CD14-positive monocyte (primary cell): Measurements from ENCODE around the gene SLIT1. TPM values are rescaled to one million over a fixed set of nuclear protein-coding genes. Genes with fewer than 3 reads are reported as not detected.

Experiments used
- DNase-seq, 3 donors: peaks; one replicate each; pipeline ENCODE4 v3.0.0-alpha.2; 2011 to 2022
- H2AFZ ChIP-seq: 2 replicates; pipeline ENCODE4 v1.6.0; 2012; ENCODE audit warnings: mild to moderate bottlenecking, low read depth, low read length, inconsistent platforms; ENCODE audit not compliant: insufficient read depth, poor library complexity, severe bottlenecking
- H3K27ac ChIP-seq, 2 donors: 1 replicate in 1 of 2; 2 replicates in 1 of 2; pipeline ENCODE4 v1.5.1; 2012 to 2013; ENCODE audit warnings: low read length in 2 of 2, control low read depth in 1 of 2, inconsistent platforms in 1 of 2, low read depth in 1 of 2, mild to moderate bottlenecking in 1 of 2
- H3K27me3 ChIP-seq, 2 donors: one replicate each; pipeline versions ENCODE4 v1.6.0 to v1.6.1; 2011 to 2013; ENCODE audit warnings: low read length in 2 of 2; ENCODE audit not compliant: control insufficient read depth in 2 of 2, insufficient read depth in 2 of 2
- H3K36me3 ChIP-seq, 2 donors: replicated peaks in 1 of 2; 1 replicate in 1 of 2; 2 replicates in 1 of 2; pipeline versions ENCODE4 v1.5.1 to v1.6.1; 2012 to 2013; ENCODE audit warnings: low read length in 2 of 2, control low read depth in 1 of 2, inconsistent platforms in 1 of 2, mild to moderate bottlenecking in 1 of 2; ENCODE audit not compliant: insufficient read depth in 2 of 2, control insufficient read depth in 1 of 2
- H3K4me1 ChIP-seq, 2 donors: 1 replicate in 1 of 2; 2 replicates in 1 of 2; pipeline versions ENCODE4 v1.5.1 to v1.6.1; 2012 to 2013; ENCODE audit warnings: low read length in 2 of 2, control low read depth in 1 of 2, inconsistent platforms in 1 of 2, mild to moderate bottlenecking in 1 of 2, moderate library complexity in 1 of 2; ENCODE audit not compliant: insufficient read depth in 2 of 2, control insufficient read depth in 1 of 2
- H3K4me2 ChIP-seq: replicated peaks from 2 replicates; pipeline ENCODE3; 2012; ENCODE audit warnings: low read length, moderate library complexity, mild to moderate bottlenecking; ENCODE audit not compliant: poor library complexity, severe bottlenecking; ENCODE audit errors: extremely low read depth
- H3K4me3 ChIP-seq, 3 experiments: fragments of 200-600 bp in 1 of 3; sonication (generic) in 1 of 3; replicated peaks in 1 of 3; 1 replicate in 2 of 3; 2 replicates in 1 of 3; pipeline ENCODE4 v1.5.1; 2011 to 2013; ENCODE audit warnings: low read length in 3 of 3, mild to moderate bottlenecking in 3 of 3, control low read depth in 2 of 3, low read depth in 2 of 3, inconsistent platforms in 1 of 3, moderate library complexity in 1 of 3
- H3K79me2 ChIP-seq: 2 replicates; pipeline ENCODE4 v1.6.0; 2012; ENCODE audit warnings: mild to moderate bottlenecking, control low read depth, inconsistent platforms, low read length, moderate library complexity; ENCODE audit not compliant: insufficient read depth
- H3K9ac ChIP-seq: 2 replicates; pipeline ENCODE4 v1.6.0; 2017; ENCODE audit warnings: low read length, mild to moderate bottlenecking; ENCODE audit not compliant: insufficient read depth, poor library complexity, severe bottlenecking
- H3K9me3 ChIP-seq, 2 donors: replicated peaks in 1 of 2; 1 replicate in 1 of 2; 2 replicates in 1 of 2; pipeline versions ENCODE4 v1.5.1 to v1.6.1; 2012 to 2013; ENCODE audit warnings: low read length in 2 of 2, control low read depth in 1 of 2; ENCODE audit not compliant: control insufficient read depth in 1 of 2, insufficient read depth in 1 of 2
- H4K20me1 ChIP-seq: 2 replicates; pipeline ENCODE4 v1.6.0; 2012; ENCODE audit warnings: mild to moderate bottlenecking, low read length, control low read depth, moderate library complexity; ENCODE audit not compliant: insufficient read depth
- H3K27ac Mint-ChIP-seq, 7 donors: one replicate each; pipeline ENCODE4 v1.8.0; 2020; ENCODE audit warnings: mild to moderate bottlenecking in 7 of 7, mixed read lengths in 7 of 7, moderate library complexity in 6 of 7, inconsistent platforms in 2 of 7
- H3K27me3 Mint-ChIP-seq, 3 donors: one replicate each; pipeline ENCODE4 v1.8.0; 2021 to 2022; ENCODE audit warnings: low read depth in 3 of 3, mild to moderate bottlenecking in 3 of 3, mixed read lengths in 3 of 3, moderate library complexity in 3 of 3, inconsistent platforms in 1 of 3
- H3K36me3 Mint-ChIP-seq, 2 donors: one replicate each; pipeline ENCODE4 v1.8.0; 2020; ENCODE audit warnings: mixed read lengths in 2 of 2, inconsistent platforms in 1 of 2, mild to moderate bottlenecking in 1 of 2
- H3K4me1 Mint-ChIP-seq: one replicate; pipeline ENCODE4 v1.8.0; 2020; ENCODE audit warnings: mild to moderate bottlenecking, mixed read lengths
- H3K4me3 Mint-ChIP-seq, 2 donors: one replicate each; pipeline ENCODE4 v1.8.0; 2020; ENCODE audit warnings: mild to moderate bottlenecking in 2 of 2, mixed read lengths in 2 of 2, moderate library complexity in 1 of 2
- H3K9me3 Mint-ChIP-seq, 7 donors: one replicate each; pipeline ENCODE4 v1.8.0; 2020 to 2022; ENCODE audit warnings: mixed read lengths in 7 of 7, mild to moderate bottlenecking in 6 of 7, moderate library complexity in 6 of 7, inconsistent platforms in 2 of 7
- CTCF ChIP-seq: fragments of 200-600 bp; IDR thresholded peaks from one replicate; pipeline ENCODE4 v1.8.0; 2022; ENCODE audit warnings: antibody characterized with exemption, mild to moderate bottlenecking
- WGBS: methylation state at CpG from one replicate; pipeline ENCODE4 v1.1.5; 2013; ENCODE audit warnings: missing lambda C conversion rate; ENCODE audit not compliant: insufficient coverage; 5-methylcytosine and 5-hydroxymethylcytosine counted together
- intact Hi-C, 2 donors: fragments of 100-400 bp; cut with micrococcal nuclease; formaldehyde crosslinking; loops; one replicate each; pipeline versions ENCODE4 v1.15.0 to v1.15.1; 2023
- polyA plus RNA-seq, 3 donors: library from polyadenylated mRNA; depleted of rRNA in 1 of 3; unstranded in 2 of 3; stranded (reverse) in 1 of 3; fragments of 300-500 nt in 2 of 3; fragments of >200 nt in 1 of 3; fragmentation: Illumina TruSeq in 2 of 3; gene quantifications; 1 replicate in 2 of 3; 2 replicates in 1 of 3; pipeline ENCODE4 v1.2.3, GENCODE V29; 2012 to 2021

The SLIT1 gene
- polyA plus RNA-seq, 3 donors, result 0.05 to 0.81 (median 0.16) TPM

- peaks cover 27 to 33% of the 10 kb centered on the region in 2 donors for H3K36me3 Mint-ChIP-seq
- no peaks in the 10 kb centered on the region for H3K9me3 ChIP-seq
- H2AFZ ChIP-seq, result no peak overlapping the region
- no peak overlapping the region for H3K4me3 ChIP-seq
- peaks cover 0 to 3% (median 0%) of the 10 kb centered on the region in 3 donors for H3K27me3 Mint-ChIP-seq
- no peak overlapping the region for H3K27ac ChIP-seq
- no peaks in the 10 kb centered on the region for H3K79me2 ChIP-seq
- intact Hi-C loops, result no loop called here
- H3K4me3 Mint-ChIP-seq, result no peak overlapping the region
- no peak for TF ChIP-seq CTCF
- H3K9me3 Mint-ChIP-seq, result peaks cover 0 to 1% (median 0%) of the 10 kb centered on the region in 7 donors
- no peak overlapping the region for H3K27ac Mint-ChIP-seq
- H3K4me1 Mint-ChIP-seq, result peaks cover 17% of the 10 kb centered on the region
- H3K36me3 ChIP-seq, result peaks cover 18 to 19% of the 10 kb centered on the region in 2 donors
- H3K9ac ChIP-seq, result no peak overlapping the region
- H3K27me3 ChIP-seq, result no peaks in the 10 kb centered on the region
- peaks cover 9 to 15% of the 10 kb centered on the region in 2 donors for H3K4me1 ChIP-seq
- no peak for DNase-seq
- WGBS, result 100% methylated on average over 4 of the region's 6 CpGs
- H3K4me2 ChIP-seq, result no peak overlapping the region
- peaks cover 8% of the 10 kb centered on the region for H4K20me1 ChIP-seq
Observed at GRCh38 chr10:96986200-96986856, 199.4 kb downstream of the SLIT1 start.

GRCh38 chr10:96984541-96985131, 201.1 kb downstream of the SLIT1 start:
- H3K4me1 Mint-ChIP-seq, result peaks cover 17% of the 10 kb centered on the region
- no peaks in the 10 kb centered on the region for H3K9me3 ChIP-seq
- peak overlapping the region; percentile 70 to 91 for H3K4me3 Mint-ChIP-seq
- H3K36me3 Mint-ChIP-seq, result peaks cover 31 to 41% of the 10 kb centered on the region in 2 donors
- peak overlapping the region in 1 of 2 donors; percentile 23 for H3K27ac ChIP-seq
- peaks cover 25 to 32% of the 10 kb centered on the region in 2 donors for H3K36me3 ChIP-seq
- peaks cover 8% of the 10 kb centered on the region for H4K20me1 ChIP-seq
- TF ChIP-seq CTCF, result no peak
- H3K4me3 ChIP-seq, result peak overlapping the region; percentile 0 to 67 (median 20)
- peaks cover 0 to 1% (median 0%) of the 10 kb centered on the region in 3 donors for H3K27me3 Mint-ChIP-seq
- no peaks in the 10 kb centered on the region for H3K27me3 ChIP-seq
- peak overlapping the region; percentile 69 for H3K4me2 ChIP-seq
- H3K79me2 ChIP-seq, result no peaks in the 10 kb centered on the region
- peaks cover 9 to 15% of the 10 kb centered on the region in 2 donors for H3K4me1 ChIP-seq
- peak overlapping the region; percentile 26 to 68 (median 37) for H3K27ac Mint-ChIP-seq
- H2AFZ ChIP-seq, result no peak overlapping the region
- DNase-seq, result peak; percentile 10 to 31 (median 14)
- H3K9me3 Mint-ChIP-seq, result peaks cover 0 to 1% (median 0%) of the 10 kb centered on the region in 7 donors
- peak overlapping the region; percentile 28 for H3K9ac ChIP-seq
- intact Hi-C loops, result no loop called here
- WGBS, result 0% methylated on average over 5 of the region's 14 CpGs
